ENCODE measurements around the gene CCL24. TPM values are rescaled to one million over a fixed set of nuclear protein-coding genes. Genes with fewer than 3 reads are reported as not detected.
"Not testable (repeated sequence)": the region's sequence is repeated elsewhere in the genome, so short reads cannot be mapped to it uniquely, and the experiment has no call there.

Gene CCL24
- total and polyA plus RNA-seq, 10 of the 15 experiments (the other 5 are each of a cell fraction or from before 2014, with no cell fraction given), result not detected

DNA sequence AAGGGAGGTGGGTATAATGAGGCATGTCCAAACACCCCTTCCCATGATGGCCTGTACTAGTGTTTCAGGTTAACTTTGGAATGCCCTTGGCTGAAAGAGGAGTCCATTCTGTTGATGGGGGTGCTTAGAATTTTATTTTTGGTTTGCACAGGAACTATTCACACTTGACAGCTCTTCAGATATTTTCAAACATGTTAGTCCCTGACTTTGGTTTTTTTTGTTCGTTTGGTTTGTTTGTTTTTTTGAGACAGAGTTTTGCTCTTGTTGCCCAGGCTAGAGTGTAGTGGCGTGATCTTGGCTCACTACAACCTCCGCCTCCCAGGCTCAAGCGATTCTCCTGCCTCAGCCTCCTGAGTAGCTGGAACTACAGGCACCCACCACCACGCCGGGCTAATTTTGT is 31.5 kb upstream of the CCL24 start:
- H3K36me3 ChIP-seq (ENCODE audit: control insufficient read depth in 2 of 2, insufficient read depth in 2 of 2, low read length in 1 of 2); H3K79me2 ChIP-seq (ENCODE audit: control insufficient read depth, insufficient read depth, low read length); H3K9me3 ChIP-seq (replicated peaks; ENCODE audit: control insufficient read depth, insufficient read depth, low read length); H2AFZ ChIP-seq (ENCODE audit: control insufficient read depth, low read depth, low read length); BruUV-seq (replicated peaks); RAD21 ChIA-PET (ENCODE audit: unreplicated experiment); in situ Hi-C loops (cut with MboI); DNase-seq (ENCODE audit: low read depth, low spot score); H4K20me1 ChIP-seq (ENCODE audit: control insufficient read depth, insufficient read depth); H3K27me3 ChIP-seq (replicated peaks in 1 of 2; ENCODE audit: control insufficient read depth in 2 of 2, insufficient read depth in 2 of 2, low read length in 1 of 2); H3K4me2 ChIP-seq (ENCODE audit: control insufficient read depth, insufficient read depth); POLR2A ChIA-PET; H3K27ac ChIP-seq (ENCODE audit: control insufficient read depth, insufficient read depth); H3K4me3 ChIP-seq; H3K9ac ChIP-seq (ENCODE audit: control insufficient read depth, insufficient read depth, low read length); ATAC-seq; intact Hi-C loops (cut with micrococcal nuclease; ENCODE audit: unreplicated experiment); FAIRE-seq: not testable (repeated sequence)
- peaks cover 12% of the 10 kb centered on the region for H3K4me1 ChIP-seq (ENCODE audit: control insufficient read depth, insufficient read depth, low read length)
- 77% methylated on average over 6 of the region's 6 CpGs for WGBS (ENCODE audit: insufficient coverage, insufficient replicate concordance, low lambda C conversion rate, missing lambda C conversion rate)
- ChIA-PET CTCF (interaction anchor here (0.6 to 1.7 kb wide), 2 partner anchors 13 to 175 kb away, joined by 3 to 6 read pairs; no protein-coding TSS in a partner anchor), SMC1A (ENCODE audit: uncharacterized antibody, unreplicated experiment) (interaction anchor here (0.6 kb wide), 1 partner anchor 338 kb away, joined by 3 read pairs; no protein-coding TSS in a partner anchor)

- DNase-seq (ENCODE audit: low read depth, low spot score) (no peak), FAIRE-seq (no peak), ATAC-seq (no peak)
- no peak overlapping the region for H3K27ac ChIP-seq (ENCODE audit: control insufficient read depth, insufficient read depth)
- no peak overlapping the region for H2AFZ ChIP-seq (ENCODE audit: control insufficient read depth, low read depth, low read length)
- no TSS peak for BruUV-seq (replicated peaks)
- no peaks in the 10 kb centered on the region for H3K27me3 ChIP-seq (replicated peaks in 1 of 2; ENCODE audit: control insufficient read depth in 2 of 2, insufficient read depth in 2 of 2, low read length in 1 of 2)
- WGBS (ENCODE audit: insufficient coverage, insufficient replicate concordance, low lambda C conversion rate, missing lambda C conversion rate), result 82% methylated on average over 5 of the region's 5 CpGs
- H3K9ac ChIP-seq (ENCODE audit: control insufficient read depth, insufficient read depth, low read length), result no peak overlapping the region
- SMC1A ChIA-PET (ENCODE audit: uncharacterized antibody, unreplicated experiment), result no interaction called here
- RAD21 ChIA-PET (ENCODE audit: unreplicated experiment), result interaction anchor here (1.0 kb wide), 1 partner anchor 176 kb away, joined by 4 read pairs; no protein-coding TSS in a partner anchor
- CTCF ChIA-PET, result interaction anchor here (1.7 kb wide), 1 partner anchor 176 kb away, joined by 6 read pairs; no protein-coding TSS in a partner anchor
- no peaks in the 10 kb centered on the region for H3K9me3 ChIP-seq (replicated peaks; ENCODE audit: control insufficient read depth, insufficient read depth, low read length)
- H3K4me1 ChIP-seq (ENCODE audit: control insufficient read depth, insufficient read depth, low read length), result peaks cover 12% of the 10 kb centered on the region
- in situ Hi-C loops (cut with MboI) (loop anchor here (5.0 kb wide), 1 partner anchor 52 kb away; no protein-coding TSS in a partner anchor), intact Hi-C loops (cut with micrococcal nuclease; ENCODE audit: unreplicated experiment) (no loop called here)
- no peak overlapping the region for H3K4me3 ChIP-seq
- POLR2A ChIA-PET, result no interaction called here
- no peaks in the 10 kb centered on the region for H3K36me3 ChIP-seq (ENCODE audit: control insufficient read depth in 2 of 2, insufficient read depth in 2 of 2, low read length in 1 of 2)
- no peaks in the 10 kb centered on the region for H4K20me1 ChIP-seq (ENCODE audit: control insufficient read depth, insufficient read depth)
- H3K79me2 ChIP-seq (ENCODE audit: control insufficient read depth, insufficient read depth, low read length), result no peaks in the 10 kb centered on the region
- H3K4me2 ChIP-seq (ENCODE audit: control insufficient read depth, insufficient read depth), result no peak overlapping the region
- TF ChIP-seq BHLHE40 (IDR thresholded peaks at IDR 0.05; ENCODE audit: borderline replicate concordance in 1 of 2, low read depth in 2 of 2, low read length in 1 of 2) (no peak), KAT2A (conservative IDR thresholded peaks at IDR 0.05; ENCODE audit: control insufficient read depth, low read depth, low read length) (no peak), TBL1XR1 (IDR thresholded peaks at IDR 0.05; ENCODE audit: low read depth, low read length) (no peak), KLF5 (IDR thresholded peaks at IDR 0.05; ENCODE audit: partially characterized antibody) (no peak), ASH2L (IDR thresholded peaks at IDR 0.05; ENCODE audit: borderline replicate concordance, low read depth) (no peak), TAF1 (IDR thresholded peaks at IDR 0.05; ENCODE audit: borderline replicate concordance, low read depth, low read length) (no peak), NFYB (IDR thresholded peaks at IDR 0.05; ENCODE audit: insufficient read depth, low read depth, low read length) (no peak), RELB (IDR thresholded peaks at IDR 0.05; ENCODE audit: low read depth) (no peak), SREBF2 (IDR thresholded peaks at IDR 0.05; ENCODE audit: low read length) (no peak)
- TF ChIP-seq, protein P1, sequence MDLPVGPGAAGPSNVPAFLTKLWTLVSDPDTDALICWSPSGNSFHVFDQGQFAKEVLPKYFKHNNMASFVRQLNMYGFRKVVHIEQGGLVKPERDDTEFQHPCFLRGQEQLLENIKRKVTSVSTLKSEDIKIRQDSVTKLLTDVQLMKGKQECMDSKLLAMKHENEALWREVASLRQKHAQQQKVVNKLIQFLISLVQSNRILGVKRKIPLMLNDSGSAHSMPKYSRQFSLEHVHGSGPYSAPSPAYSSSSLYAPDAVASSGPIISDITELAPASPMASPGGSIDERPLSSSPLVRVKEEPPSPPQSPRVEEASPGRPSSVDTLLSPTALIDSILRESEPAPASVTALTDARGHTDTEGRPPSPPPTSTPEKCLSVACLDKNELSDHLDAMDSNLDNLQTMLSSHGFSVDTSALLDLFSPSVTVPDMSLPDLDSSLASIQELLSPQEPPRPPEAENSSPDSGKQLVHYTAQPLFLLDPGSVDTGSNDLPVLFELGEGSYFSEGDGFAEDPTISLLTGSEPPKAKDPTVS (IDR thresholded peaks at IDR 0.05; ENCODE audit: low read depth, low read length), result no peak
- TF ChIP-seq, protein P2, sequence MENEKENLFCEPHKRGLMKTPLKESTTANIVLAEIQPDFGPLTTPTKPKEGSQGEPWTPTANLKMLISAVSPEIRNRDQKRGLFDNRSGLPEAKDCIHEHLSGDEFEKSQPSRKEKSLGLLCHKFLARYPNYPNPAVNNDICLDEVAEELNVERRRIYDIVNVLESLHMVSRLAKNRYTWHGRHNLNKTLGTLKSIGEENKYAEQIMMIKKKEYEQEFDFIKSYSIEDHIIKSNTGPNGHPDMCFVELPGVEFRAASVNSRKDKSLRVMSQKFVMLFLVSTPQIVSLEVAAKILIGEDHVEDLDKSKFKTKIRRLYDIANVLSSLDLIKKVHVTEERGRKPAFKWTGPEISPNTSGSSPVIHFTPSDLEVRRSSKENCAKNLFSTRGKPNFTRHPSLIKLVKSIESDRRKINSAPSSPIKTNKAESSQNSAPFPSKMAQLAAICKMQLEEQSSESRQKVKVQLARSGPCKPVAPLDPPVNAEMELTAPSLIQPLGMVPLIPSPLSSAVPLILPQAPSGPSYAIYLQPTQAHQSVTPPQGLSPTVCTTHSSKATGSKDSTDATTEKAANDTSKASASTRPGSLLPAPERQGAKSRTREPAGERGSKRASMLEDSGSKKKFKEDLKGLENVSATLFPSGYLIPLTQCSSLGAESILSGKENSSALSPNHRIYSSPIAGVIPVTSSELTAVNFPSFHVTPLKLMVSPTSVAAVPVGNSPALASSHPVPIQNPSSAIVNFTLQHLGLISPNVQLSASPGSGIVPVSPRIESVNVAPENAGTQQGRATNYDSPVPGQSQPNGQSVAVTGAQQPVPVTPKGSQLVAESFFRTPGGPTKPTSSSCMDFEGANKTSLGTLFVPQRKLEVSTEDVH (IDR thresholded peaks at IDR 0.05; ENCODE audit: low read depth, partially characterized antibody), result no peak
These were observed 30.6 kb upstream of the CCL24 start for GRCh38 chr7:75844158-75844557.

Measured in GM12878 (cell line).